Measurements from ENCODE around the gene TNFRSF6B.
A peak's percentile ranks its signal among the peaks of the same experiment; 100 is the strongest.

Gene TNFRSF6B

DNA sequence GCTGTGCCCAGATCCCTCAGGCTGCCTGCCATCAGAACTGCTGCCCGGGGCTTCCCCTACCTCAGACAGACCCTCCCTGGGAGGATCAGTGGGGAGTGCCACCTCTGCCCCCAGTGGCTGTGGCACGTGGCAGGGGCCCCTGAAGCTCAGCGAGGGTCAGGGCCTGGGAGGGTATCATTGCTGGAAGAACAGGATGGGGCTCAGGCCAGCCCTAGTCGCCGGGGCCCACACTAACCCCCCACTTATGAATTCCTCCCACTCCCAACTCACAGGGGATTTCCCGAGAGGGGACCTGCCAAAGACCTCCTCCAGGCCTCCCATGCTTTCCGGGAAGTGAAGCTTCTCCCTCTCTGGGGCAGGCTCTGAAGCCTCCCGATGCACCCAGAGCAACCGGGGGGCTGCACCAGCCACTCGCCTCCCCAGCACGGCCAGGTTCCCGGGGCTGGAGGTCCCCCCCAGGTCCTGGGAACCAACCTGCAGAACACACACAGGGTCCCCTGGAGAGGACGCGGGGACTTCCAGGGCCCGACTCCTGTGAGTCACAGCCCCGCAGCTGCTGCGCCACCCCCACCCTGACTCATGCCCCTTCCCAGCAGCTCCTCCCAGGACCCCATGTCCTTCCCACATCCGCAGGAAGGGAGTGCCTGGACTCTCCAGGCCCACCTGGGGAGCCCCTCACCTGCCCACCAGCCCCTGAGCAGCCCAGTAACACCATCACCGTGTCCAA is 2.5 kb downstream of the TNFRSF6B start:
- no peaks in the 10 kb centered on the region for H3K27me3 ChIP-seq (replicated peaks; ENCODE audit: control insufficient read depth, insufficient read depth, low read length, poor library complexity, severe bottlenecking)
- H3K4me3 ChIP-seq (ENCODE audit: insufficient read depth, low read depth, low read length, poor library complexity, severe bottlenecking) = no peak overlapping the region
- no peak overlapping the region for H3K27ac ChIP-seq (ENCODE audit: insufficient read depth, low read length, poor library complexity, severe bottlenecking)
- H3K36me3 ChIP-seq (ENCODE audit: control insufficient read depth, insufficient read depth, low read length) = peaks cover 15% of the 10 kb centered on the region
- peaks cover 36% of the 10 kb centered on the region for H3K4me1 ChIP-seq (ENCODE audit: control insufficient read depth, insufficient read depth, low read length, poor library complexity, severe bottlenecking)
- DNase-seq = no peak
- no peaks in the 10 kb centered on the region for H3K9me3 ChIP-seq (ENCODE audit: control insufficient read depth, low read length)

DNA sequence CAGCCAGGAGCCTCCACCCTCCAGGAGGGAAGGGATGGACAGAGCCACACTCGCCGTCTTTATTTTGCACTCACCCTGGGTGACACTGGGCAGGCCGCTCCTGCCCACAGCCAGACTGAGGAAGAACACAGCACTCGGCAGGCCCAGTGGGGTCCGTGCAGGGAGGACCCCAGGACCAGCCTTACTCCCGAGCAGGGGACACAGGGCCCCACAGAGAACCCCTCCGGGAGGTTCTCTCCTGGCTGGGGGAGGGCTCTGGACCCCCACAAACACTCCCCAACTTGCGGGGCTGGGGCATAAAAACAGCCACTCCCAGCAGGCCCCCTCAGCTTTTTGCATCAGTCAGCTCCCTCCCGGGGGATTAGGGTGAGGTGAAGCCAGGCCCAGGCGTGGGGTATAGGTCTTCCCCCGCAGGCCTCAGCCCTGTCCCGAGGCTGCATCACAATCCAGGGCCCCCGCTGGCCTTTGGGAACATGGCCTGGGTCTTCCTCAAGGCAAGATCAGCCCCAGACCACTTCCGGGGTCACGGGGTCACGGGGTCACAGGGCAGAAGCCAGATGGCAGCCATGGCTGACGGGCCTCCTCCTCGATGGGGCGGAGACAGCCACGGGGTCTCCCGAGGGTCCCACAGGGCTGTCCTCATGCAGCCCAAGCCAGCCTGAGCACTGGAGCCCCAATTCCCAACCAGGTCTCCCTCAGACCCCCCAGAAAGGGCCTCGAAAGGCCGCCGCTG is 3.2 kb downstream of the TNFRSF6B start:
- DNase-seq = no peak
- Histone ChIP-seq H3K36me3 (ENCODE audit: control insufficient read depth, insufficient read depth, low read length) (peaks cover 23% of the 10 kb centered on the region), H3K27me3 (replicated peaks; ENCODE audit: control insufficient read depth, insufficient read depth, low read length, poor library complexity, severe bottlenecking) (no peaks in the 10 kb centered on the region), H3K4me1 (ENCODE audit: control insufficient read depth, insufficient read depth, low read length, poor library complexity, severe bottlenecking) (peaks cover 36% of the 10 kb centered on the region), H3K27ac (ENCODE audit: insufficient read depth, low read length, poor library complexity, severe bottlenecking) (no peak overlapping the region), H3K9me3 (ENCODE audit: control insufficient read depth, low read length) (no peaks in the 10 kb centered on the region), H3K4me3 (ENCODE audit: insufficient read depth, low read depth, low read length, poor library complexity, severe bottlenecking) (no peak overlapping the region)

DNA sequence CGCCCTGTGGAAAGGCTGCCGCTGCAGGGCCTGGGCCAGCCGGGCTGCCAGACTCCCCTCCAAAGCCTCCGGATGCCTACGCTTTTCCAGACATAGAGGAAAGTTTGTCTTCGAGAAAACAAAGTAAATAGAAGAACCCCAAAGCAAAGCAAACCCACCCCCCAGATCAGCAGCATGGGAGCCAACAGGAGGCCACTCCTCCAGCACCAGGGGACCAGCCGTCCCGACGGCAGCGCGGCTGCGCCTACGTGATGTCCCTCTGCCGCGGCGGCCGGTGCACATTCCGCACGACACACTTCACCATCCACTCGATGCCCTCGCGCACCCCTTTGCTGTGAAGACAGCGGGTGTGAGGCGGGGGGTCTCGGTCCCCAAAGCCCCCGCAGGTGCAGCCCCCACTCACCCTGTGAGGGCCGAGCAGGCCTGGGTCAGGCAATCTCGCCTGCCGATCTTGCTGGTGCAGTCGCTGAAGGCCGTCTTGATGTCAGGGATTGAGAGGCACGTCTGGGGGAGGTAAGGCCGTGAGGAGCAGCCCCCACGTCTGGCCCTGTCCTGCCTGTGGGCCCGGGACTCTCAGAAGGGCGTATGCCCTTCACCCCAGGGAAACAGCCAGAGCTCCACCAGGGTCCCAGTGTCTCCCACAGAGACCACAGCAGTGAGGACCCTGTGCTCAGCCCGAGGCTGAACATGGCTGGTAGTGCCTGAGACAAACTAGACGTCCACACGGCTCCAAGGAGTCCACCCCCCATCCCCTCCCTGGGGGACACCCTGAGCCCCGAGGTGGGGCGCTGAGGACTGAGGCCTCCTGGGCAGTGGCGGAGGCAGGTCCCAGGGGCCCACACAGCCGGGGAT is 4.0 kb downstream of the TNFRSF6B start:
- no peak for DNase-seq
- peaks cover 36% of the 10 kb centered on the region for H3K4me1 ChIP-seq (ENCODE audit: control insufficient read depth, insufficient read depth, low read length, poor library complexity, severe bottlenecking)

DNA sequence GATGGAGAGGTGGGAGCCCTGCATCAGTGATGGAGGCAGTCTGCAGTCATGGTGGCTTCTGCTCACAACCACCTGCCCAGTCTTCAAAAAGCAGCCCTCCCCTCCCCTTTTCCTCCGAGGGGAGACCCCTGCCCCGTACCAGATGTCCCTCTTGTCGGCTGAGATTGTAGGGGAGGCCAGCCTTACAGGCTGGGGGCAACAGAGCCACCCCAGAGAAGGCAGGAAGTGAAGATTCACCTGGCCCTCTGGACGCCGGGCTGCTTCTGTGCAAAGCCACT is 4.5 kb downstream of the TNFRSF6B start:
- Histone ChIP-seq H3K27ac (ENCODE audit: insufficient read depth, low read length, poor library complexity, severe bottlenecking) (no peak overlapping the region), H3K4me3 (ENCODE audit: insufficient read depth, low read depth, low read length, poor library complexity, severe bottlenecking) (no peak overlapping the region), H3K4me1 (ENCODE audit: control insufficient read depth, insufficient read depth, low read length, poor library complexity, severe bottlenecking) (peaks cover 35% of the 10 kb centered on the region), H3K27me3 (replicated peaks; ENCODE audit: control insufficient read depth, insufficient read depth, low read length, poor library complexity, severe bottlenecking) (no peaks in the 10 kb centered on the region), H3K36me3 (ENCODE audit: control insufficient read depth, insufficient read depth, low read length) (peaks cover 28% of the 10 kb centered on the region), H3K9me3 (ENCODE audit: control insufficient read depth, low read length) (no peaks in the 10 kb centered on the region)
- DNase-seq = no peak

More for the DNA sequence above, 4.0 kb downstream of the TNFRSF6B start:
- Histone ChIP-seq H3K9me3 (ENCODE audit: control insufficient read depth, low read length) (no peaks in the 10 kb centered on the region), H3K4me3 (ENCODE audit: insufficient read depth, low read depth, low read length, poor library complexity, severe bottlenecking) (no peak overlapping the region), H3K27me3 (replicated peaks; ENCODE audit: control insufficient read depth, insufficient read depth, low read length, poor library complexity, severe bottlenecking) (no peaks in the 10 kb centered on the region), H3K36me3 (ENCODE audit: control insufficient read depth, insufficient read depth, low read length) (peaks cover 23% of the 10 kb centered on the region), H3K27ac (ENCODE audit: insufficient read depth, low read length, poor library complexity, severe bottlenecking) (no peak overlapping the region)

DNA sequence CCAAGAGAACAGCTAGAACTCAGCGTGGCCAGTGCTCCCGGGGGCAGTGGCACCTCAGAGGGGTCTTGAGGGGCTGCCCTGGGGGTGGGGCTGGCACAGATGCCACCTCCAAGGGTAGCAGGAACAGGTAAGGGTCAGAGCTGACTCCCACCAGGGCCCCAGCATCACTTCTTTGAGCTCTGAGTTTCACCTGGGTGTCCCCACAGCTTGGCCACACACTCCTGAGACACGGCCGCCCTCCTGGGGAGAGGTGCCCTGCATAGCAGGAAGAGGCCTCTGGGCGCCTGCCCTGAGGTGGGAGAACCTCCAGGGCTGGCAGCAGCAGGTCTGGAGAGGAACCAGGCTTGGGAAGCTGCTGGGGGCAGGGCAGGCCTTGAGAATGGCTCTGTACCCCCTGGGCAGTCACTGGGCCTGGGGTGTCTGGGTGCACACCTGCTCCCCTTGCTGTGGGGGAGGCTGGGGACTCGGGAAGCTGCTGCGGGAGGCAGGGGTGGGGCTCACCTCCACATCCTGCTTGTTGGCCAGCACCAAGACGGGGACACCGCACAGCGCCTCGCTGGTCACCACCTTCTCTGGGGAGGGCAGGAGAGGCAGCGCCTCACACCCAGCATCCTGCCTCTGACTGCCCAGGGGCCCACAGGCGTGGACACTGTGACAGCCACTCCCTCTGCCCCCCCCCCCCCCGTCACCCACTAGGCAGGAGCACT is 5.0 kb downstream of the TNFRSF6B start:
- H3K4me1 ChIP-seq (ENCODE audit: control insufficient read depth, insufficient read depth, low read length, poor library complexity, severe bottlenecking) = peaks cover 33% of the 10 kb centered on the region
- peak overlapping the region; percentile 19 for H3K27ac ChIP-seq (ENCODE audit: insufficient read depth, low read length, poor library complexity, severe bottlenecking)
- no peak overlapping the region for H3K4me3 ChIP-seq (ENCODE audit: insufficient read depth, low read depth, low read length, poor library complexity, severe bottlenecking)
- H3K36me3 ChIP-seq (ENCODE audit: control insufficient read depth, insufficient read depth, low read length) = peaks cover 32% of the 10 kb centered on the region
- no peaks in the 10 kb centered on the region for H3K27me3 ChIP-seq (replicated peaks; ENCODE audit: control insufficient read depth, insufficient read depth, low read length, poor library complexity, severe bottlenecking)
- DNase-seq = no peak
- H3K9me3 ChIP-seq (ENCODE audit: control insufficient read depth, low read length) = no peaks in the 10 kb centered on the region

DNA sequence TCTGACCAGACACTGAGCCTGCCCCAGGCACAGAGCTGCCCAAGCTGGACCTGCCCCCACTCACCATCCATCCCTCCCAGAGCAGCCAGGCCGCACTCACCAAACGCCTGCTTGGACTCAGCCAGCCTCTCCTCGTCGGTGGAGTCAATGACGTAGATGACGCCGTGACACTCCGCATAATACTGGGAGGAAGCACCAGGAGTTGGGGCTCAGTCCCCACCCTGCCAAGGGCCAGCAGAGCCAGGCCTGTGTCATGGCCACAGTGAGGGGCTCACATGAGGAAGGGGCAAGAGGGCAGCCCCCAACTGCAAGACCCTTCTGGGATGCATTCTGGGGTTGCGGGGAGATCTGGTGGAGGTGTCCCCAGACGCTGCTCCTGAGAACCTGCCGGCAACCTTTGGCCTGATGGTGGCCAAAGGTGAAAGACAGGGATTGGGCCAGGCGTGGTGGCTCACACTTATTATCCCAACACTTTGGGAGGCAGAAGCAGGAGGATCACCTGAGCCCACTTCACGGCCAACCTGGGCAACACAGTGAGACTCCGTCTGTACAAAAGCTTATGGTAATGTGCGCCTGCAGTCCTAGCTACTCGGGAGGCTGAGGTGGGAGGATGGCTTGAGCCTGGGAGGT is 5.7 kb downstream of the TNFRSF6B start:
- H3K27me3 ChIP-seq (replicated peaks; ENCODE audit: control insufficient read depth, insufficient read depth, low read length, poor library complexity, severe bottlenecking) = no peaks in the 10 kb centered on the region
- peaks cover 33% of the 10 kb centered on the region for H3K4me1 ChIP-seq (ENCODE audit: control insufficient read depth, insufficient read depth, low read length, poor library complexity, severe bottlenecking)
- peaks cover 32% of the 10 kb centered on the region for H3K36me3 ChIP-seq (ENCODE audit: control insufficient read depth, insufficient read depth, low read length)
- no peak for DNase-seq
- no peak overlapping the region for H3K4me3 ChIP-seq (ENCODE audit: insufficient read depth, low read depth, low read length, poor library complexity, severe bottlenecking)
- peak overlapping the region; percentile 19 for H3K27ac ChIP-seq (ENCODE audit: insufficient read depth, low read length, poor library complexity, severe bottlenecking)
- H3K9me3 ChIP-seq (ENCODE audit: control insufficient read depth, low read length) = no peaks in the 10 kb centered on the region

DNA sequence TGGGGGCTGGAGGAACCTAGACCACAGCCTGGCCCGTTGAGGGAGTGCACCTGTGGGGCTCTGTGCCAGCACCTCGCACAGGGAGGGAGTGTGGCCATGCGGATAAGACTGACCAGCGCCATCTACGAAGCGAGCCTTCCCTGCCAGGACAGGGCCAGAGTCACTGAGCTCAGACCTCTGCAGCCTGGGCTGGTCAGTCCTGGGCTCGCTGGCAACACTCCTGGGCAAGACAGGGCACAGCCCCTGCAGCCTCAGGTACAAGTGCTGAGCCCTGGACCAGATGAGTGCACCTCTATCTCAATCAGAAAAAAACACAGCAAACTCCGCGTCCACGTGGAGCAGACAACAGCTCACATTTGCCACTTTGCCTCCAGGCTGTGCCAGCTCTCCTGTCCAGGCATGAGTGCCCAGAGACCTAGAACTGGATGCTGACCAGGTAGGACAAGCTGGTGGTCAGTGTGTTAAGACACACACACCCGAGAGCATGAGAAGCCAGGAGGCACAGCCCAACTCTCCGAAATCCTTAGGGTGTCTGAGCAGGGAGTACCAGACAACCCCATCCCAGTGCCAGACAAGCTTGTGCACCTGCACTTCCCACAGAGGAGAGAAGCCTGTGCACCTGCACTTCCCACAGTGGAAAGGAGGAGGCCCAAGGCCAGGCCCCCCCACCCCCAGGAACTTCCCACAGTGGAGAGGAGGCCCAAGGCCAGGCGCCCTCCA is 6.5 kb downstream of the TNFRSF6B start:
- Histone ChIP-seq H3K27ac (ENCODE audit: insufficient read depth, low read length, poor library complexity, severe bottlenecking) (no peak overlapping the region), H3K9me3 (ENCODE audit: control insufficient read depth, low read length) (no peaks in the 10 kb centered on the region), H3K4me3 (ENCODE audit: insufficient read depth, low read depth, low read length, poor library complexity, severe bottlenecking) (no peak overlapping the region), H3K4me1 (ENCODE audit: control insufficient read depth, insufficient read depth, low read length, poor library complexity, severe bottlenecking) (peaks cover 36% of the 10 kb centered on the region), H3K36me3 (ENCODE audit: control insufficient read depth, insufficient read depth, low read length) (peaks cover 32% of the 10 kb centered on the region), H3K27me3 (replicated peaks; ENCODE audit: control insufficient read depth, insufficient read depth, low read length, poor library complexity, severe bottlenecking) (no peaks in the 10 kb centered on the region)
- DNase-seq = no peak

DNA sequence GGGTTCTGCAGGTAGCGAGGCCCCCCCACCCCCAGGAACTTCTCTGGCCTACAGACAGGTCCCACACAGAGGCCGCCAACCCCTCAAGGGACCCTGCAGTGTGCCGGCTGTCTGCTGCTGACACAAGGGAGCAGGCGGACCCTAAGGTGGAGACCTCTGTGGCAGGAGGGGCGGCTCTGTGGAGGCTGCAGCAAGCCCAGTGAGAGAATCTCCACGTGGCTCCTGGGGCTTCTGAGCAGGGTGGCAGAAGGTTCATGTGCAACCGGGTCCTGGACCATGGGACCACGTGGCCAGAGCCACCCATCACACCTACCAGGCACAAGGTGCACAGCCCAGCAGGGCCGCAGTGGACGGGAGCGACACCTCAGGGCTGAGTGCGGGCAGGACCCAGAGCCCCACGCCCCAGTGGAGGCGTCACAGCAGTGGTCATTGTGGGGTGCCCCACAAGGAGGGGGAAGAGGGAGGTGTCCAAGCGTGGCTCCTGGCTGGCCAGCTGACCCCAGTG is 7.1 kb downstream of the TNFRSF6B start:
- Histone ChIP-seq H3K27ac (ENCODE audit: insufficient read depth, low read length, poor library complexity, severe bottlenecking) (no peak overlapping the region), H3K36me3 (ENCODE audit: control insufficient read depth, insufficient read depth, low read length) (peaks cover 32% of the 10 kb centered on the region), H3K4me3 (ENCODE audit: insufficient read depth, low read depth, low read length, poor library complexity, severe bottlenecking) (no peak overlapping the region), H3K4me1 (ENCODE audit: control insufficient read depth, insufficient read depth, low read length, poor library complexity, severe bottlenecking) (peaks cover 38% of the 10 kb centered on the region), H3K27me3 (replicated peaks; ENCODE audit: control insufficient read depth, insufficient read depth, low read length, poor library complexity, severe bottlenecking) (no peaks in the 10 kb centered on the region), H3K9me3 (ENCODE audit: control insufficient read depth, low read length) (no peaks in the 10 kb centered on the region)
- no peak for DNase-seq

All from effector memory CD4-positive, alpha-beta T cell (primary cell).